Type B pancreatic cell (in vitro differentiated cells): ENCODE results near the gene ZNF195. TPM values are rescaled to one million over a fixed set of nuclear protein-coding genes. Genes with fewer than 3 reads are reported as not detected.
A peak's percentile ranks its signal among the peaks of the same experiment; 100 is the strongest.
"Not testable (repeated sequence)": the region's sequence is repeated elsewhere in the genome, so short reads cannot be mapped to it uniquely, and the experiment has no call there.

ENCODE experiments used
- DNase-seq: peaks from one replicate; pipeline ENCODE4 v3.0.0; 2021; ENCODE audit warnings: mixed read lengths; ENCODE audit not compliant: unreplicated experiment; ENCODE audit errors: extremely low spot score
- H3K27ac Mint-ChIP-seq: 2 replicates; pipeline ENCODE4 v1.8.0; 2021; ENCODE audit warnings: mild to moderate bottlenecking, mixed read lengths
- H3K27me3 Mint-ChIP-seq: 2 replicates; pipeline ENCODE4 v1.8.0; 2021; ENCODE audit warnings: mixed read lengths
- H3K36me3 Mint-ChIP-seq: 2 replicates; pipeline ENCODE4 v1.8.0; 2021; ENCODE audit warnings: mixed read lengths
- H3K4me1 Mint-ChIP-seq: one replicate; pipeline ENCODE4 v1.8.0; 2021; ENCODE audit warnings: mixed read lengths; ENCODE audit not compliant: unreplicated experiment
- H3K4me3 Mint-ChIP-seq: 2 replicates; pipeline ENCODE4 v1.8.0; 2021; ENCODE audit warnings: mild to moderate bottlenecking, mixed read lengths
- H3K9me3 Mint-ChIP-seq: 2 replicates; pipeline ENCODE4 v1.8.0; 2021; ENCODE audit warnings: mixed read lengths
- CTCF ChIP-seq: fragments of 200-600 bp; sonication (generic); conservative IDR thresholded peaks from 2 replicates; pipeline ENCODE4 v1.5.0; 2021; ENCODE audit warnings: antibody characterized with exemption, mild to moderate bottlenecking
- total RNA-seq: library from RNA; stranded (reverse); gene quantifications from 2 replicates; pipeline ENCODE4 v1.2.1, GENCODE V29; 2021; ENCODE audit warnings: low replicate concordance

ZNF195 gene
- total RNA-seq, 1 donor from 2014 or later: 53.4 TPM

- no peak for TF ChIP-seq CTCF
- no peak overlapping the region for H3K4me3 Mint-ChIP-seq
- no peaks in the 10 kb centered on the region for H3K4me1 Mint-ChIP-seq
- no peak for DNase-seq
- no peak overlapping the region for H3K27ac Mint-ChIP-seq
- H3K9me3 Mint-ChIP-seq: peaks cover 11% of the 10 kb centered on the region
- peaks cover 43% of the 10 kb centered on the region for H3K27me3 Mint-ChIP-seq
- H3K36me3 Mint-ChIP-seq: peaks cover 13% of the 10 kb centered on the region
Observed at GRCh38 chr11:3342709-3343108, 36.2 kb downstream of the ZNF195 start.

- Mint-ChIP-seq H3K27me3 (peaks cover 43% of the 10 kb centered on the region), H3K27ac (no peak overlapping the region), H3K36me3 (peaks cover 7% of the 10 kb centered on the region), H3K9me3 (peaks cover 4% of the 10 kb centered on the region), H3K4me1 (no peaks in the 10 kb centered on the region), H3K4me3 (no peak overlapping the region)
- TF ChIP-seq CTCF: peak; percentile 74
- no peak for DNase-seq
Observed at GRCh38 chr11:3341298-3341697, 37.6 kb downstream of the ZNF195 start.

GRCh38 chr11:3340025-3340424 is 38.9 kb downstream of the ZNF195 start:
- Mint-ChIP-seq H3K36me3 (peaks cover 3% of the 10 kb centered on the region), H3K9me3 (peaks cover 4% of the 10 kb centered on the region), H3K27ac (no peak overlapping the region), H3K4me1 (no peaks in the 10 kb centered on the region), H3K4me3 (no peak overlapping the region), H3K27me3 (peaks cover 43% of the 10 kb centered on the region)
- no peak for DNase-seq
- no peak for TF ChIP-seq CTCF

- H3K4me3 Mint-ChIP-seq: no peak overlapping the region
- peaks cover 4% of the 10 kb centered on the region for H3K9me3 Mint-ChIP-seq
- no peak for TF ChIP-seq CTCF
- peaks cover 3% of the 10 kb centered on the region for H3K36me3 Mint-ChIP-seq
- no peak overlapping the region for H3K27ac Mint-ChIP-seq
- no peak for DNase-seq
- no peaks in the 10 kb centered on the region for H3K4me1 Mint-ChIP-seq
- H3K27me3 Mint-ChIP-seq: peaks cover 43% of the 10 kb centered on the region
Observed at GRCh38 chr11:3339340-3339624, 39.7 kb downstream of the ZNF195 start.

GRCh38 chr11:3338569-3339339 is 40.2 kb downstream of the ZNF195 start:
- Mint-ChIP-seq H3K9me3 (peaks cover 4% of the 10 kb centered on the region), H3K27ac (no peak overlapping the region), H3K27me3 (peaks cover 41% of the 10 kb centered on the region)

GRCh38 chr11:3336420-3336819 is 42.5 kb downstream of the ZNF195 start:
- not testable (repeated sequence) for H3K4me1 Mint-ChIP-seq, H3K36me3 Mint-ChIP-seq, DNase-seq, H3K27ac Mint-ChIP-seq, H3K4me3 Mint-ChIP-seq, H3K9me3 Mint-ChIP-seq
- peaks cover 27% of the 10 kb centered on the region for H3K27me3 Mint-ChIP-seq

More at GRCh38 chr11:3338569-3339339, 40.2 kb downstream of the ZNF195 start:
- Mint-ChIP-seq H3K36me3 (peaks cover 3% of the 10 kb centered on the region), H3K4me1 (no peaks in the 10 kb centered on the region), H3K4me3 (no peak overlapping the region)
- no peak for DNase-seq
- TF ChIP-seq CTCF: no peak

GRCh38 chr11:3333157-3333556 is 45.8 kb downstream of the ZNF195 start:
- not testable (repeated sequence) for H3K4me1 Mint-ChIP-seq, H3K4me3 Mint-ChIP-seq, H3K27me3 Mint-ChIP-seq, H3K27ac Mint-ChIP-seq, DNase-seq, H3K36me3 Mint-ChIP-seq, H3K9me3 Mint-ChIP-seq

GRCh38 chr11:3331078-3331477 is 47.9 kb downstream of the ZNF195 start:
- H3K4me1 Mint-ChIP-seq, H3K4me3 Mint-ChIP-seq, H3K36me3 Mint-ChIP-seq, H3K27me3 Mint-ChIP-seq, H3K27ac Mint-ChIP-seq, DNase-seq, H3K9me3 Mint-ChIP-seq: not testable (repeated sequence)

GRCh38 chr11:3330064-3330463 is 48.9 kb downstream of the ZNF195 start:
- not testable (repeated sequence) for H3K36me3 Mint-ChIP-seq, H3K27ac Mint-ChIP-seq, H3K9me3 Mint-ChIP-seq, H3K4me1 Mint-ChIP-seq, H3K27me3 Mint-ChIP-seq, H3K4me3 Mint-ChIP-seq, DNase-seq
